ENCODE results near the gene KIAA1755. TPM values are rescaled to one million over a fixed set of nuclear protein-coding genes. Genes with fewer than 3 reads are reported as not detected.
"Not testable (repeated sequence)": the region's sequence is repeated elsewhere in the genome, so short reads cannot be mapped to it uniquely, and the experiment has no call there.

The KIAA1755 gene
- total RNA-seq, 1 experiment from 2014 or later = 0.17 TPM

DNA sequence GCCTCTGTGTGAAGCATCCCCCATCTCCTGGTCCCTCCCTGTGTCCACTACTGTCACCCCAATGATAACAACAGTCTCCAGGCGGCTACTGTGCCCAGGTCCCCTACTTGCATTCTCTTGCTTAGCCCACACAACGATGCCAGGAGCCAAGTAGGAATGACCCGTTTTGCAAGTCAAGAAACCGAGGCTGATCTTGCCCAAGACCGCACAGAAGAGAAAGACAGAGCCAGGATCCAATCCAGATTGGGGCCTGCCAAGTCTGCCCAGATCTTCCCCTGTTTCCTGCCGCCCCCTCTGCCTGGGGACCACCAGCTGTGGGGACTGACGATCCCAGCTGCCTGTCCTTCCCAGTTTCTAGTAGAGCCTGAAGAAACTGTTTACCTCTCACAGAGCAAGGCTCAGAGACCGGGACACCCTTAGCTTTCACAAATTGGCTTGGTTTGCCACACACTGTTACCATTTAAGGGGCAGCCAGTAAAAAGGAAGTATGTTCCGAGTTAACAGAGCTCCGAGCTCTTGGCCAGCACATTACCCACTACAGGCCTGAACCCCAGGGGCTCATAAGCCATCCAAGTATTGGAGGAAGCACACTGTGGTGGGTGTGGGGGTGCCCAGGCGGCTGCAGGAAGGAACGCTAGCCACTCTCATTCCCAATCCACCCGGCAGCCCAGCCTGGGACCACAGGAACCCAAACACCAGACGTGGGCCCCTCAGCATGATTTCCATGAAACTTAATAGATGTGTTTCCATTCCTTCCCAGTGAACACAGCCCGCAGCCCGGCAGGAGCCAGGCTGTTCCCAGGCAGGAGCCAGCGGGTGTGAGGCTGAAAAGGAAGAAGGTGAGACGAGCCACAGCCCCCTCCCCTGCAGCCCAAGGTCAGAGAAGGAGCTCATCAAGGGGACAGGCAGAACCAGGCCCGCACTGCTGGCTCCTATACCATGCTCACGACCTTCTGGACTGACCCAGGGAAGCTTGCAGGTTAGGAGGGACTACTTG, 7.9 kb downstream of the KIAA1755 start:
- Mint-ChIP-seq H3K36me3 (ENCODE audit: insufficient read depth in 1 of 3, low read depth in 3 of 3) (no peaks in the 10 kb centered on the region), H3K4me1 (peaks cover 14 to 30% of the 10 kb centered on the region in 2 experiments), H3K27ac (peak overlapping the region in 1 of 3 experiments; percentile 74; a peak in 1 of 7 replicates), H3K4me3 (peak overlapping the region in 1 of 2 experiments; percentile 51; a peak in 1 of 5 replicates), H3K27me3 (ENCODE audit: low read depth) (peaks cover 2% of the 10 kb centered on the region), H3K9me3 (no peaks in the 10 kb centered on the region)
- TF ChIP-seq, protein P1, sequence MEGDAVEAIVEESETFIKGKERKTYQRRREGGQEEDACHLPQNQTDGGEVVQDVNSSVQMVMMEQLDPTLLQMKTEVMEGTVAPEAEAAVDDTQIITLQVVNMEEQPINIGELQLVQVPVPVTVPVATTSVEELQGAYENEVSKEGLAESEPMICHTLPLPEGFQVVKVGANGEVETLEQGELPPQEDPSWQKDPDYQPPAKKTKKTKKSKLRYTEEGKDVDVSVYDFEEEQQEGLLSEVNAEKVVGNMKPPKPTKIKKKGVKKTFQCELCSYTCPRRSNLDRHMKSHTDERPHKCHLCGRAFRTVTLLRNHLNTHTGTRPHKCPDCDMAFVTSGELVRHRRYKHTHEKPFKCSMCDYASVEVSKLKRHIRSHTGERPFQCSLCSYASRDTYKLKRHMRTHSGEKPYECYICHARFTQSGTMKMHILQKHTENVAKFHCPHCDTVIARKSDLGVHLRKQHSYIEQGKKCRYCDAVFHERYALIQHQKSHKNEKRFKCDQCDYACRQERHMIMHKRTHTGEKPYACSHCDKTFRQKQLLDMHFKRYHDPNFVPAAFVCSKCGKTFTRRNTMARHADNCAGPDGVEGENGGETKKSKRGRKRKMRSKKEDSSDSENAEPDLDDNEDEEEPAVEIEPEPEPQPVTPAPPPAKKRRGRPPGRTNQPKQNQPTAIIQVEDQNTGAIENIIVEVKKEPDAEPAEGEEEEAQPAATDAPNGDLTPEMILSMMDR (conservative IDR thresholded peaks at IDR 0.05) = no peak
- no peak overlapping the region for H3K9ac ChIP-seq (ENCODE audit: extremely low read depth, insufficient read length, low read length)
- no peaks in the 10 kb centered on the region for H3K23me2 ChIP-seq (ENCODE audit: insufficient read length, low read depth, low read length, poor library complexity, severe bottlenecking)
- no peak overlapping the region for H3T11ph ChIP-seq (ENCODE audit: low read length)
- H2AFZ ChIP-seq (ENCODE audit: low read length) = no peak overlapping the region
- no CpG with 5 or more reads among the region's 20 CpGs for WGBS (ENCODE audit: extremely low coverage, insufficient read length, low lambda C conversion rate)
- H3K4ac ChIP-seq (ENCODE audit: low read depth, low read length) = no peak overlapping the region
- no peaks in the 10 kb centered on the region for H4K20me1 ChIP-seq (ENCODE audit: control insufficient read depth, insufficient read depth, insufficient read length)
- no peak overlapping the region for H3K23ac ChIP-seq (ENCODE audit: insufficient read length, low read depth, low read length)
- H3K27ac ChIP-seq (ENCODE audit: insufficient read length, low read depth, low read length) = no peak overlapping the region
- H2BK20ac ChIP-seq (ENCODE audit: low read depth, low read length, poor library complexity, severe bottlenecking) = no peak overlapping the region
- no peak overlapping the region for H3K56ac ChIP-seq (ENCODE audit: insufficient read length, low read depth, low read length)
- H4K8ac ChIP-seq (replicated peaks; ENCODE audit: insufficient read length, low read depth, low read length) = no peak overlapping the region
- no peak overlapping the region; the same call in 1 of the 2 replicates for H3K14ac ChIP-seq (ENCODE audit: insufficient read depth, low read length)
- no peak overlapping the region for H3K18ac ChIP-seq (ENCODE audit: insufficient read length, low read depth, low read length)
- H2BK120ac ChIP-seq (ENCODE audit: low read depth, low read length, poor library complexity, severe bottlenecking) = no peak overlapping the region
- DNase-seq = no peak
- H3K9me3 ChIP-seq (ENCODE audit: control insufficient read depth, low read depth, low read length) = no peaks in the 10 kb centered on the region
- H4K91ac ChIP-seq (ENCODE audit: insufficient read length, low read depth, low read length) = no peak overlapping the region
- H4K5ac ChIP-seq (ENCODE audit: insufficient read length, low read depth, low read length) = no peak overlapping the region
- no peak overlapping the region for H3K4me2 ChIP-seq (ENCODE audit: insufficient read depth, insufficient read length, low read length)
- H2BK15ac ChIP-seq (ENCODE audit: low read depth, low read length) = no peak overlapping the region
- no peak overlapping the region for H2BK5ac ChIP-seq (ENCODE audit: insufficient read length, low read length)
- no peak overlapping the region for H2AK5ac ChIP-seq (ENCODE audit: insufficient read length, low read length)
- H3K4me1 ChIP-seq (ENCODE audit: insufficient read depth, low read length) = peaks cover 7% of the 10 kb centered on the region
- no peaks in the 10 kb centered on the region for H3K27me3 ChIP-seq (ENCODE audit: insufficient read depth, low read length)
- H2BK12ac ChIP-seq (ENCODE audit: insufficient read length, low read depth, low read length) = no peak overlapping the region
- no peaks in the 10 kb centered on the region for H3K79me1 ChIP-seq (ENCODE audit: insufficient read depth, low read depth, low read length, poor library complexity, severe bottlenecking)
- H3K79me2 ChIP-seq (ENCODE audit: insufficient read depth, low read length) = no peaks in the 10 kb centered on the region

DNA sequence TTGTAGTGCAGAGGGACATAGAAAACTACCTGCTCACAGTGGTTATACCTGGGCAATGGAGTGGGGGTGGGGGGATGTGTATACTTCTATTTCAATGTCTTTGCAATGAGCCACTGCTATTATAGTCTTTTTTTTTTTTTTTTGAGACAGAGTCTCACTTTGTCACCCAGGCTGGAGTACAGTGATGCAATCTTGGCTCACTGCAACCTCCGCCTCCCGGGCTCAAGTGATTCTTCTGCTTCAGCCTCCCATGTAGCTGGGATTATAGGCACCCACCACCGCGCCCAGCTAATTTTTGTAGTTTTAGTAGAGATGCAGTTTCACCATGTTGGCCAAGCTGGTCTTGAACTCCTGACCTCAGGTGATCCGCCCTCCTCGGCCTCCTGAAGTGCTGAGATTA, 9.1 kb downstream of the KIAA1755 start:
- H3K36me3 Mint-ChIP-seq (ENCODE audit: insufficient read depth in 1 of 3, low read depth in 3 of 3); H3K4me2 ChIP-seq (ENCODE audit: insufficient read depth, insufficient read length, low read length); H3K14ac ChIP-seq (ENCODE audit: insufficient read depth, low read length); H3K4me3 Mint-ChIP-seq; H3K9me3 Mint-ChIP-seq; H2BK15ac ChIP-seq (ENCODE audit: low read depth, low read length); H2BK12ac ChIP-seq (ENCODE audit: insufficient read length, low read depth, low read length); H3K23me2 ChIP-seq (ENCODE audit: insufficient read length, low read depth, low read length, poor library complexity, severe bottlenecking); H3K27me3 ChIP-seq (ENCODE audit: insufficient read depth, low read length); H3K27ac Mint-ChIP-seq; H3K23ac ChIP-seq (ENCODE audit: insufficient read length, low read depth, low read length); H3K27ac ChIP-seq (ENCODE audit: insufficient read length, low read depth, low read length); H3K9ac ChIP-seq (ENCODE audit: extremely low read depth, insufficient read length, low read length); H3K27me3 Mint-ChIP-seq (ENCODE audit: low read depth); H2BK120ac ChIP-seq (ENCODE audit: low read depth, low read length, poor library complexity, severe bottlenecking); H3K4ac ChIP-seq (ENCODE audit: low read depth, low read length); H4K8ac ChIP-seq (replicated peaks; ENCODE audit: insufficient read length, low read depth, low read length); DNase-seq; H3K79me1 ChIP-seq (ENCODE audit: insufficient read depth, low read depth, low read length, poor library complexity, severe bottlenecking); H3T11ph ChIP-seq (ENCODE audit: low read length); H2AK5ac ChIP-seq (ENCODE audit: insufficient read length, low read length); H4K91ac ChIP-seq (ENCODE audit: insufficient read length, low read depth, low read length); H3K79me2 ChIP-seq (ENCODE audit: insufficient read depth, low read length); H2AFZ ChIP-seq (ENCODE audit: low read length); H3K4me1 ChIP-seq (ENCODE audit: insufficient read depth, low read length); H2BK20ac ChIP-seq (ENCODE audit: low read depth, low read length, poor library complexity, severe bottlenecking); H2BK5ac ChIP-seq (ENCODE audit: insufficient read length, low read length); H4K20me1 ChIP-seq (ENCODE audit: control insufficient read depth, insufficient read depth, insufficient read length); H3K56ac ChIP-seq (ENCODE audit: insufficient read length, low read depth, low read length); H3K18ac ChIP-seq (ENCODE audit: insufficient read length, low read depth, low read length); H3K9me3 ChIP-seq (ENCODE audit: control insufficient read depth, low read depth, low read length); H4K5ac ChIP-seq (ENCODE audit: insufficient read length, low read depth, low read length): not testable (repeated sequence)
- peaks cover 14 to 39% of the 10 kb centered on the region in 2 experiments for H3K4me1 Mint-ChIP-seq
- no CpG with 5 or more reads among the region's 6 CpGs for WGBS (ENCODE audit: extremely low coverage, insufficient read length, low lambda C conversion rate)

All from H9 (cell line).